CD8-positive, alpha-beta memory T cell (primary cell): ENCODE measurements around the gene SYNGR4. TPM values are rescaled to one million over a fixed set of nuclear protein-coding genes. Genes with fewer than 3 reads are reported as not detected.
A peak's percentile ranks its signal among the peaks of the same experiment; 100 is the strongest.

Source experiments
- CTCF ChIA-PET: fragments of 350-600 bp; sonication (Branson Sonifier 250); formaldehyde crosslinking; loops from one replicate; lab custom pipeline; 2021; ENCODE audit warnings: antibody characterized with exemption; lab: Charles Lee
- POLR2A ChIA-PET: fragments of 350-600 bp; sonication (Branson Sonifier 250); formaldehyde crosslinking; loops from one replicate; lab custom pipeline; 2021; ENCODE audit warnings: antibody characterized with exemption; lab: Charles Lee
- DNase-seq, 5 donors: peaks; one replicate each; pipeline versions ENCODE4 v3.0.0 to v3.0.0-alpha.2; 2020 to 2022; ENCODE audit warnings: mixed read lengths in 1 of 5
- H3K27ac ChIP-seq: one replicate; pipeline ENCODE4 v1.7.0; 2013; ENCODE audit warnings: low read depth, mild to moderate bottlenecking, low read length, moderate library complexity
- H3K27me3 ChIP-seq: 2 replicates; pipeline ENCODE4 v1.7.0; 2013; ENCODE audit warnings: low read length, mild to moderate bottlenecking; ENCODE audit not compliant: insufficient read depth, poor library complexity, severe bottlenecking
- H3K36me3 ChIP-seq: 2 replicates; pipeline ENCODE4 v1.7.0; 2013; ENCODE audit warnings: mild to moderate bottlenecking, low read length, moderate library complexity; ENCODE audit not compliant: insufficient read depth
- H3K4me1 ChIP-seq: 2 replicates; pipeline ENCODE4 v1.7.0; 2013; ENCODE audit warnings: mild to moderate bottlenecking, low read length, moderate library complexity; ENCODE audit not compliant: insufficient read depth
- H3K4me3 ChIP-seq: 2 replicates; pipeline ENCODE4 v1.7.0; 2013; ENCODE audit warnings: mild to moderate bottlenecking, low read length
- H3K9me3 ChIP-seq: 2 replicates; pipeline ENCODE4 v1.7.0; 2013; ENCODE audit warnings: mild to moderate bottlenecking, low read length
- H3K27ac Mint-ChIP-seq, 8 donors: one replicate each; pipeline ENCODE4 v1.8.0; 2020 to 2021; ENCODE audit warnings: mixed read lengths in 8 of 8, mild to moderate bottlenecking in 6 of 8, inconsistent platforms in 3 of 8, moderate library complexity in 3 of 8
- H3K27me3 Mint-ChIP-seq, 2 donors: one replicate each; pipeline ENCODE4 v1.8.0; 2020 to 2021; ENCODE audit warnings: mixed read lengths in 2 of 2, mild to moderate bottlenecking in 1 of 2, moderate library complexity in 1 of 2
- H3K36me3 Mint-ChIP-seq, 3 donors: one replicate each; pipeline ENCODE4 v1.8.0; 2020 to 2021; ENCODE audit warnings: mixed read lengths in 3 of 3, inconsistent platforms in 1 of 3, mild to moderate bottlenecking in 1 of 3
- H3K4me1 Mint-ChIP-seq, 3 donors: one replicate each; pipeline ENCODE4 v1.8.0; 2020 to 2021; ENCODE audit warnings: mixed read lengths in 3 of 3, inconsistent platforms in 1 of 3, mild to moderate bottlenecking in 1 of 3
- H3K4me3 Mint-ChIP-seq, 7 donors: one replicate each; pipeline ENCODE4 v1.8.0; 2020 to 2021; ENCODE audit warnings: mixed read lengths in 7 of 7, mild to moderate bottlenecking in 6 of 7, moderate library complexity in 4 of 7, inconsistent platforms in 2 of 7
- H3K9me3 Mint-ChIP-seq, 5 donors: one replicate each; pipeline ENCODE4 v1.8.0; 2020 to 2022; ENCODE audit warnings: mixed read lengths in 5 of 5, mild to moderate bottlenecking in 3 of 5, moderate library complexity in 2 of 5, inconsistent platforms in 1 of 5
- polyA plus RNA-seq: library from polyadenylated mRNA; unstranded; fragments of 300-500 nt; fragmentation: Illumina TruSeq; gene quantifications from one replicate; pipeline ENCODE4 v1.2.3, GENCODE V29; 2021
- total RNA-seq, 2 experiments: library from RNA; stranded (reverse); gene quantifications; one replicate each; pipeline ENCODE4 v1.2.3, GENCODE V29; 2021

SYNGR4 gene
- total and polyA plus RNA-seq, 3 experiments from 2014 or later, result not detected

DNA sequence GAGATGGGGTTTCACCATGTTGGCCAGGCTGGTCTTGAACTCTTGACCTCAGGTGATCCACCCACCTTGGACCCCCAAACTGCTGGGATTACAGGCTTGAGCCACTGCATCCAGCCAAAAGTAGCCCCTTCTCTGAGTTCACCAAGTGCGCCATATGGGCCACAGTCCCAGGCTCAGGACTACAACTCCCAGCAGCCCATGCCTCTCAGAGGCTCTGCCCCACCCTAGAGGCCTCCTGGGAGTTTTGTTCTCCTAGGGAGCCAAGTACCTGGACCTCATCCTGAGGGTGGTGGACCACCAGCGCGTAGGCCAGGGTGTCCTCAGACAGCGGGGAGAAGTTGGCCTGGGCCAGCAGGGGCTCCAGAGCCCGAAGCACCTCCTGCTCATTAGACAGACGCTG, 19.3 kb upstream of the SYNGR4 start:
- no peak for DNase-seq
- Mint-ChIP-seq H3K36me3 (peaks cover 0 to 26% (median 7%) of the 10 kb centered on the region in 3 donors), H3K27me3 (no peaks in the 10 kb centered on the region), H3K9me3 (no peaks in the 10 kb centered on the region), H3K4me3 (no peak overlapping the region), H3K27ac (no peak overlapping the region), H3K4me1 (peaks cover 0 to 3% (median 0%) of the 10 kb centered on the region in 3 donors)
- Histone ChIP-seq H3K36me3 (no peaks in the 10 kb centered on the region), H3K27ac (no peak overlapping the region), H3K4me1 (no peaks in the 10 kb centered on the region), H3K9me3 (no peaks in the 10 kb centered on the region), H3K4me3 (no peak overlapping the region), H3K27me3 (no peaks in the 10 kb centered on the region)
- ChIA-PET POLR2A (no interaction called here), CTCF (no interaction called here)

- Mint-ChIP-seq H3K9me3 (no peaks in the 10 kb centered on the region), H3K4me3 (no peak overlapping the region), H3K27ac (peak overlapping the region in 1 of 8 donors; percentile 1), H3K36me3 (peaks cover 0 to 24% (median 7%) of the 10 kb centered on the region in 3 donors), H3K4me1 (peaks cover 0 to 3% (median 2%) of the 10 kb centered on the region in 3 donors), H3K27me3 (no peaks in the 10 kb centered on the region)
- Histone ChIP-seq H3K9me3 (no peaks in the 10 kb centered on the region), H3K27ac (no peak overlapping the region), H3K27me3 (no peaks in the 10 kb centered on the region), H3K36me3 (no peaks in the 10 kb centered on the region), H3K4me1 (no peaks in the 10 kb centered on the region), H3K4me3 (no peak overlapping the region)
- ChIA-PET POLR2A (no interaction called here), CTCF (interaction anchor here (1.4 kb wide), 1 partner anchor 12 kb away, joined by 6 read pairs; no protein-coding TSS in a partner anchor)
- no peak for DNase-seq
These were observed 18.0 kb upstream of the SYNGR4 start for GRCh38 chr19:48346191-48346590.

GRCh38 chr19:48348045-48348444, 16.1 kb upstream of the SYNGR4 start:
- Histone ChIP-seq H3K36me3 (no peaks in the 10 kb centered on the region), H3K27ac (no peak overlapping the region), H3K4me3 (no peak overlapping the region), H3K27me3 (no peaks in the 10 kb centered on the region), H3K4me1 (no peaks in the 10 kb centered on the region), H3K9me3 (no peaks in the 10 kb centered on the region)
- ChIA-PET CTCF (interaction anchor here (0.9 to 1.6 kb wide), 2 partner anchors 14 to 144 kb away, joined by 3 to 4 read pairs; no protein-coding TSS in a partner anchor), POLR2A (no interaction called here)
- Mint-ChIP-seq H3K9me3 (no peaks in the 10 kb centered on the region), H3K27ac (no peak overlapping the region), H3K36me3 (peaks cover 0 to 15% (median 7%) of the 10 kb centered on the region in 3 donors), H3K27me3 (no peaks in the 10 kb centered on the region), H3K4me3 (no peak overlapping the region), H3K4me1 (peaks cover 0 to 3% (median 3%) of the 10 kb centered on the region in 3 donors)
- no peak for DNase-seq

DNA sequence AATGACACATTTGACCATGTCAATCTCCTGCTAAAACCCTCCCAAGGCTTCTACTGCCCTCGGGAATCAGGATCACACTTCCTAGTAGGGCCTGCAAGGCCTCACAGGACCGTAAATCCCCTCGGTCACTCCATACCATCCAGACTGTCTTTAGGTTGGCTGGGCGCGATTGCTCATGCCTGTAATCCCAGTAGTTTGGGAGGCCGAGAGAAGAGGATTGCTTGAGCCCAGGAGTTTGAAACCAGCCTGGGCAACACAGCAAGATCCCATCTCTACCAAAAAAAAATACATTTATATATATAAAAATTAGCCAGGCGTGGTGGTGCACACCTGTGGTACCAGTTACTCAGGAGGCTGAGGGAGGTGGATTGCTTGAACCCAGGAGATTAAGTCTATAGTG, 15.4 kb upstream of the SYNGR4 start:
- H3K4me3 ChIP-seq, result no peak overlapping the region
- ChIA-PET POLR2A (interaction anchor here (0.7 kb wide), 1 partner anchor 36 kb away, joined by 3 read pairs; no protein-coding TSS in a partner anchor), CTCF (interaction anchor here (1.6 kb wide), 1 partner anchor 145 kb away, joined by 4 read pairs; no protein-coding TSS in a partner anchor)
- no peaks in the 10 kb centered on the region for H3K27me3 ChIP-seq
- no peaks in the 10 kb centered on the region for H3K4me1 ChIP-seq
- no peak overlapping the region for H3K27ac ChIP-seq
- Mint-ChIP-seq H3K27me3 (no peaks in the 10 kb centered on the region), H3K4me1 (peaks cover 0 to 3% (median 3%) of the 10 kb centered on the region in 3 donors), H3K27ac (no peak overlapping the region), H3K36me3 (peaks cover 0 to 12% (median 7%) of the 10 kb centered on the region in 3 donors), H3K9me3 (no peaks in the 10 kb centered on the region), H3K4me3 (no peak overlapping the region)
- no peaks in the 10 kb centered on the region for H3K36me3 ChIP-seq
- no peaks in the 10 kb centered on the region for H3K9me3 ChIP-seq
- DNase-seq, result no peak

DNA sequence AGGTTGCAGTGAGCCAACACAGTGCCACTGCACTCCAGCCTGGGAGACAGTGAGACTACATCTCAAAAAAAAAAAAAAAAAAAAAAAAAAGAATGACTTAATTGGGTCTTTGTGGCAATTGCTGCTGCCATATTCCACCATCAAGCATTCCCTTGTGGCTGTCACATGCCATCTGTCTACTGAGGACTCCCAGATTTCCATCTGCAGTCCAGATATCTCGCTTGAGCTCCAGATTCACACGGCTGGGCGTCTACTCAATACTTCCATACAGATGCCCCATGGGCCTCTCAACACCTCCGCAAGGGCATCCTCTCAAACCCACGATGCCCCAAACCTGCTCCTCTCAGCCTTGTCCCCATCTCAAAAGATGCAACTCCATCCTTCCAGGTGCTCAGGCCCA, 13.3 kb upstream of the SYNGR4 start:
- no peaks in the 10 kb centered on the region for H3K36me3 ChIP-seq
- no peak overlapping the region for H3K4me3 Mint-ChIP-seq
- H3K27me3 ChIP-seq, result no peaks in the 10 kb centered on the region
- ChIA-PET CTCF (interaction anchor here (0.6 to 1.3 kb wide), 4 partner anchors 17 to 150 kb away, joined by 3 to 8 read pairs (median 4); partner anchors contain the start of gene KDELR1), POLR2A (no interaction called here)
- H3K4me3 ChIP-seq, result no peak overlapping the region
- DNase-seq, result no peak
- no peak overlapping the region for H3K27ac ChIP-seq
- peak overlapping the region in 1 of 8 donors; percentile 23 for H3K27ac Mint-ChIP-seq
- no peaks in the 10 kb centered on the region for H3K4me1 ChIP-seq
- H3K9me3 ChIP-seq, result no peaks in the 10 kb centered on the region
- H3K4me1 Mint-ChIP-seq, result peaks cover 0 to 3% (median 3%) of the 10 kb centered on the region in 3 donors
- H3K9me3 Mint-ChIP-seq, result no peaks in the 10 kb centered on the region
- peaks cover 0 to 10% (median 7%) of the 10 kb centered on the region in 3 donors for H3K36me3 Mint-ChIP-seq
- no peaks in the 10 kb centered on the region for H3K27me3 Mint-ChIP-seq

GRCh38 chr19:48351341-48351752, 12.8 kb upstream of the SYNGR4 start:
- no peak overlapping the region for H3K4me3 Mint-ChIP-seq
- no peaks in the 10 kb centered on the region for H3K36me3 ChIP-seq
- DNase-seq, result peak; percentile 58 to 82 (median 67)
- H3K27me3 ChIP-seq, result no peaks in the 10 kb centered on the region
- no peaks in the 10 kb centered on the region for H3K9me3 Mint-ChIP-seq
- H3K36me3 Mint-ChIP-seq, result peaks cover 0 to 10% (median 6%) of the 10 kb centered on the region in 3 donors
- H3K27me3 Mint-ChIP-seq, result no peaks in the 10 kb centered on the region
- peaks cover 0 to 3% (median 3%) of the 10 kb centered on the region in 3 donors for H3K4me1 Mint-ChIP-seq
- H3K4me1 ChIP-seq, result no peaks in the 10 kb centered on the region
- peak overlapping the region in 3 of 8 donors; percentile 23 to 85 (median 65) for H3K27ac Mint-ChIP-seq
- no peak overlapping the region for H3K4me3 ChIP-seq
- CTCF ChIA-PET, result interaction anchor here (0.6 to 1.3 kb wide), 3 partner anchors 17 to 149 kb away, joined by 3 to 8 read pairs (median 3); partner anchors contain the start of gene KDELR1
- POLR2A ChIA-PET, result no interaction called here
- no peaks in the 10 kb centered on the region for H3K9me3 ChIP-seq
- H3K27ac ChIP-seq, result no peak overlapping the region

DNA sequence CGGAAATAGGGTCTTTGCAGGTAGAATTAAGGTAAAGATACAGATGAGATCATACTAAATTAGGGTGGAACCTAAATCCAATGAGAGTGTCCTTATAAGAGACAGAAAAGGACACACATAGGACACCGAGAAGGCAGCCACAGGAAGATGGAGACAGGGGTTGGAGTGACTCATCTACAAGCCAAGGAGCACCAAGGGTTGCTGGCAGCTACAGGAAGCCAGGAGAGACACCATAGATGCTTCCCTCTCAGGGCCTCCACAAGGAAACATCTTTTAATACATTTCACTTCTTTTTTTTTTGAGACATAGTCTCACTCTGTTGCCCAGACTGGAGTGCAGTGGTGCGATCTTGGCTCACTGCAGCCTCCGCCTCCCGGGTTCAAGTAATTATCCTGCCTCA, 10.5 kb upstream of the SYNGR4 start:
- Mint-ChIP-seq H3K27me3 (no peaks in the 10 kb centered on the region), H3K4me3 (no peak overlapping the region), H3K36me3 (peaks cover 3 to 9% (median 4%) of the 10 kb centered on the region in 3 donors), H3K27ac (peak overlapping the region in 1 of 8 donors; percentile 36), H3K9me3 (no peaks in the 10 kb centered on the region), H3K4me1 (peaks cover 0 to 3% (median 0%) of the 10 kb centered on the region in 3 donors)
- no peaks in the 10 kb centered on the region for H3K9me3 ChIP-seq
- no peak for DNase-seq
- H3K4me1 ChIP-seq, result no peaks in the 10 kb centered on the region
- no peaks in the 10 kb centered on the region for H3K27me3 ChIP-seq
- CTCF ChIA-PET, result interaction anchor here (1.2 kb wide), 1 partner anchor 9 kb away, joined by 5 read pairs; no protein-coding TSS in a partner anchor
- H3K27ac ChIP-seq, result no peak overlapping the region
- no peaks in the 10 kb centered on the region for H3K36me3 ChIP-seq
- POLR2A ChIA-PET, result no interaction called here
- H3K4me3 ChIP-seq, result no peak overlapping the region

- no peaks in the 10 kb centered on the region for H3K9me3 ChIP-seq
- ChIA-PET POLR2A (no interaction called here), CTCF (interaction anchor here (1.2 kb wide), 1 partner anchor 9 kb away, joined by 5 read pairs; no protein-coding TSS in a partner anchor)
- Mint-ChIP-seq H3K27ac (no peak overlapping the region), H3K9me3 (no peaks in the 10 kb centered on the region), H3K4me1 (peaks cover 0 to 3% (median 0%) of the 10 kb centered on the region in 3 donors), H3K36me3 (peaks cover 4 to 12% (median 5%) of the 10 kb centered on the region in 3 donors), H3K4me3 (no peak overlapping the region), H3K27me3 (no peaks in the 10 kb centered on the region)
- H3K4me1 ChIP-seq, result no peaks in the 10 kb centered on the region
- no peak overlapping the region for H3K4me3 ChIP-seq
- no peak overlapping the region for H3K27ac ChIP-seq
- H3K27me3 ChIP-seq, result no peaks in the 10 kb centered on the region
- DNase-seq, result no peak
- no peaks in the 10 kb centered on the region for H3K36me3 ChIP-seq
These were observed 9.7 kb upstream of the SYNGR4 start for GRCh38 chr19:48354332-48354992.
